Body of pancreas (tissue), 4 donors: ENCODE measurements around the gene IKBIP. TPM values are rescaled to one million over a fixed set of nuclear protein-coding genes. Genes with fewer than 3 reads are reported as not detected.

ENCODE experiments used
- ATAC-seq: fragments of 150-250 bp; one replicate; pipeline ENCODE4 v1.9.1; 2016
- DNase-seq, 4 donors: peaks; one replicate each; pipeline ENCODE4 v3.0.0-alpha.2; 2019
- H3K27ac ChIP-seq, 4 donors: fragments of 200-600 bp; sonication (generic); 1 replicate in 3 of 4; 2 replicates in 1 of 4; pipeline versions ENCODE4 v1.5.1 to v1.6.1; 2016 to 2019; ENCODE audit warnings: mild to moderate bottlenecking in 1 of 4, mixed read lengths in 1 of 4, moderate library complexity in 1 of 4
- H3K27me3 ChIP-seq, 2 donors: fragments of 200-600 bp; sonication (generic); one replicate each; pipeline ENCODE4 v1.6.0; 2016; ENCODE audit warnings: mild to moderate bottlenecking in 1 of 2
- H3K36me3 ChIP-seq, 2 donors: fragments of 200-600 bp; sonication (generic); replicated peaks in 1 of 2; 2 replicates each; pipeline ENCODE4 v1.5.1; 2016; ENCODE audit warnings: low read depth in 2 of 2; ENCODE audit not compliant: insufficient read depth in 1 of 2
- H3K4me1 ChIP-seq: fragments of 200-600 bp; sonication (generic); one replicate; pipeline ENCODE4 v1.6.0; 2016
- H3K4me3 ChIP-seq, 2 donors: fragments of 200-600 bp; sonication (generic); 1 replicate in 1 of 2; 2 replicates in 1 of 2; pipeline ENCODE4 v1.5.1; 2016 to 2019
- H3K9me3 ChIP-seq, 3 donors: fragments of 200-600 bp; sonication (generic); 1 replicate in 2 of 3; 2 replicates in 1 of 3; pipeline ENCODE4 v1.5.1; 2016
- POLR2A ChIP-seq, 3 donors: fragments of 450-650 bp; IDR thresholded peaks; one replicate each; pipeline ENCODE4 v1.6.1; 2016; ENCODE audit warnings: antibody characterized with exemption in 3 of 3, mild to moderate bottlenecking in 2 of 3
- WGBS, 2 donors: methylation state at CpG; one replicate each; pipeline ENCODE4 v1.1.5; 2017; 5-methylcytosine and 5-hydroxymethylcytosine counted together
- intact Hi-C: fragments of 100-400 bp; cut with DNase I; formaldehyde crosslinking; loops from one replicate; pipeline ENCODE4 v1.15.1; 2023
- total RNA-seq, 2 donors: library from RNA; depleted of rRNA; stranded (reverse); fragments of >200 nt; gene quantifications; one replicate each; pipeline ENCODE4 v1.1.0, GENCODE V29; 2016
- TF ChIP-seq, protein P1 (sequence below), 7 experiments: fragments of 450-650 bp in 4 of 7; fragments of 200-600 bp in 3 of 7; sonication (generic) in 3 of 7; IDR thresholded peaks; one replicate each; pipeline ENCODE4 v1.5.1; 2016 to 2019; ENCODE audit warnings: antibody characterized with exemption in 7 of 7

Gene IKBIP
- total RNA-seq, 2 donors from 2014 or later, result 2.3 to 6.2 TPM

- Histone ChIP-seq H3K4me3 (no peak overlapping the region), H3K4me1 (no peaks in the 10 kb centered on the region), H3K27me3 (no peaks in the 10 kb centered on the region), H3K9me3 (no peaks in the 10 kb centered on the region), H3K27ac (no peak overlapping the region), H3K36me3 (peaks cover 0 to 15% of the 10 kb centered on the region in 2 donors)
- intact Hi-C loops, result no loop called here
- DNase-seq, result no peak
- ATAC-seq, result no peak
- TF ChIP-seq, protein P1, sequence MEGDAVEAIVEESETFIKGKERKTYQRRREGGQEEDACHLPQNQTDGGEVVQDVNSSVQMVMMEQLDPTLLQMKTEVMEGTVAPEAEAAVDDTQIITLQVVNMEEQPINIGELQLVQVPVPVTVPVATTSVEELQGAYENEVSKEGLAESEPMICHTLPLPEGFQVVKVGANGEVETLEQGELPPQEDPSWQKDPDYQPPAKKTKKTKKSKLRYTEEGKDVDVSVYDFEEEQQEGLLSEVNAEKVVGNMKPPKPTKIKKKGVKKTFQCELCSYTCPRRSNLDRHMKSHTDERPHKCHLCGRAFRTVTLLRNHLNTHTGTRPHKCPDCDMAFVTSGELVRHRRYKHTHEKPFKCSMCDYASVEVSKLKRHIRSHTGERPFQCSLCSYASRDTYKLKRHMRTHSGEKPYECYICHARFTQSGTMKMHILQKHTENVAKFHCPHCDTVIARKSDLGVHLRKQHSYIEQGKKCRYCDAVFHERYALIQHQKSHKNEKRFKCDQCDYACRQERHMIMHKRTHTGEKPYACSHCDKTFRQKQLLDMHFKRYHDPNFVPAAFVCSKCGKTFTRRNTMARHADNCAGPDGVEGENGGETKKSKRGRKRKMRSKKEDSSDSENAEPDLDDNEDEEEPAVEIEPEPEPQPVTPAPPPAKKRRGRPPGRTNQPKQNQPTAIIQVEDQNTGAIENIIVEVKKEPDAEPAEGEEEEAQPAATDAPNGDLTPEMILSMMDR (IDR thresholded peaks at IDR 0.05), result no peak
- WGBS, 2 donors, result 90 to 95% methylated on average over 7 to 14 of the region's 15 CpGs
Measured at GRCh38 chr12:98679611-98680005, 35.0 kb upstream of the IKBIP start.

DNA sequence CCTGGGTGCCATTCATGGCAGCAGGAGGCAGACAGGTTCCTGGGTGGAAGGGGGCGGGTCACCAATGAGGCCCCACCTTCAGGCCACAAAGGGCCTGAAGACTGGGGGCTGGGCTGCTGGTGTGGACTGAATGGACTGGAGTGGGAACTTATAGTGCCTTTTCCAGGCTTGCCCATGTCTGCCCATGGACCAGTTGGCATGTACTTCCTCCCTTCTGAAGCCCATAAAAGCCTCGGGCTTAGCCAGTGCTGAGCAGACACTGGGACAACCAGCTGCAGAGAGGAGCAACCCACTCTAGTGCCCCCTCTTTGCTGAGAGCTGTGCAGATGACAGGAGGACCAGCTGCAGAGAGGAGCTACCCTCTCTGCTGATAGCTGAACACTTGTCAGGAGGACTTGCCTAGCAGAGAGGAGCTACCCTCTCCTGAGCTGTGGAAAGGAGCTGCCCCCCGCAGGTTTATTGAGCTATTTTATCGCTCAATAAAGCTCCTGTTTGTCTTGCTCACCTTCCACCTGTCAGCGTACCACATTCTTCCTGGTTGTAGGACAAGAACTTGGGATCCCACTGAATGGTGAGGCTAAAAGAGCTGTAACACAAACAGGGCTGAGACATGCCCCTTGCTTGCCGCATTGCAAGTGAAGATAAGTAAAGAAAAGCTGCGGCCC, 34.5 kb upstream of the IKBIP start:
- 91 to 92% methylated on average over 6 to 7 of the region's 7 CpGs for WGBS, 2 donors
- intact Hi-C loops, result no loop called here
- Histone ChIP-seq H3K9me3 (no peaks in the 10 kb centered on the region), H3K27ac (no peak overlapping the region), H3K27me3 (no peaks in the 10 kb centered on the region), H3K36me3 (peaks cover 0 to 15% of the 10 kb centered on the region in 2 donors), H3K4me1 (no peaks in the 10 kb centered on the region), H3K4me3 (no peak overlapping the region)
- no peak for DNase-seq
- TF ChIP-seq, protein P1 (IDR thresholded peaks at IDR 0.05), result no peak
- ATAC-seq, result no peak

DNA sequence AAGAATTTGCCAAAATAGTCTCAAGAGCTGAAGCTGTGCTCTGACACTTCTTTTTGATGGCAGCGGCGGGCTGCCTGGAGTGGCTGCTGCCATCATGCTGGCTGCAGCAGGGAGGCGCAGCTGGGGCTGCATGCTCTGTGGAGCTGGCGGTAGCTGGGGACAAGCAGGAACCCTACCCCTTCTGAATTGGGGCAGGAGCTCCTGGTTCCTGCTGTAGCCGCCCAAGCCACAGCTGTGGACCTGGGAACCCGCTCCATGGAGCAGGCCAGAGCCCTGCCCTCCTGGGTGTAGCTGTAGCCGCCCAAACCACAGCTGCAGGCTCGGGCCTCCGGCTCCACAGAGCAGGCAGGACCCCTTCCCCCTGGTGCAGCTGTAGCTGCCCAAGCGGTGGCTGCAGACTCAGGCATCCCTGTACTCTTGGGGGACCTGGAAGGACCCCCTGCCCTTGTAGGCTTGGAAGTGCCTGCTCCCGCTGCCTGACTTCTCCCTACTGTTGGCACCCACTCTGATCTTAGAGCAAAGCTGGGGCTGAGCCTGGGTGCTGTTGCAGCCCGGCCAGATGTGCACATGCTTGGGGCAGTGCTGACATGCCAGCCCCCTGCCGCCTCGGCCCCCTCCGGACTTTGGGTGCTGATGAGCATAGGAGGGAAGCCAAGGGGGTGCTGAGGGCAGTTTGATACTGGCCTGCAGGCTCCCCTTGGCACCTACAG, 33.8 kb upstream of the IKBIP start:
- Histone ChIP-seq H3K4me1 (no peaks in the 10 kb centered on the region), H3K36me3 (peaks cover 0 to 9% of the 10 kb centered on the region in 2 donors), H3K9me3 (no peaks in the 10 kb centered on the region), H3K27me3 (no peaks in the 10 kb centered on the region), H3K4me3 (no peak overlapping the region), H3K27ac (no peak overlapping the region)
- DNase-seq, result no peak
- no peak for ATAC-seq
- 96 to 98% methylated on average over 4 to 12 of the region's 15 CpGs for WGBS, 2 donors
- intact Hi-C loops, result no loop called here
- TF ChIP-seq, protein P1 (IDR thresholded peaks at IDR 0.05), result no peak
- no peak for TF ChIP-seq POLR2A (IDR thresholded peaks at IDR 0.05)

DNA sequence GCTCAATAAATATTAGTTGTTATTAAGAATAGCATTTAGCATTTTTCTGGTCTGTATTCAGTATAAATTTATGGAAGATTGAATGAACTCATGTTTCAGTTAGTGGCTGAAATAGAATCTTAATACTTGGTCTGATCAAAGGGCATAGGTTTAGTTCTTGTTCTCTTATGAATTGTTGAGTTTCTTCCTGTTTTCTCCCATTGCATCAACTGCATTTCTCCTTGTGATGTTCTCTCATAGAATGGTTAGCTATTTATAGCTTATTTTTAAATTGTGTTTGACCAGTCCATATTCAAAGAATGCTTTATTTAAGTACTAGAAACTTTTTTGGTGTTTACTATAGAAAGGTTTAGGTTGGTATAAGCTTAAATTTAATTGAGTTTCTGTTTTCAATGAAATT, 30.3 kb upstream of the IKBIP start:
- no peak for ATAC-seq
- DNase-seq, result no peak
- H3K27me3 ChIP-seq, result no peaks in the 10 kb centered on the region
- H3K4me1 ChIP-seq, result peaks cover 12% of the 10 kb centered on the region
- no peaks in the 10 kb centered on the region for H3K36me3 ChIP-seq
- no peaks in the 10 kb centered on the region for H3K9me3 ChIP-seq
- no peak overlapping the region for H3K4me3 ChIP-seq
- no peak overlapping the region for H3K27ac ChIP-seq
- TF ChIP-seq, protein P1 (IDR thresholded peaks at IDR 0.05), result no peak
- intact Hi-C loops, result no loop called here

DNA sequence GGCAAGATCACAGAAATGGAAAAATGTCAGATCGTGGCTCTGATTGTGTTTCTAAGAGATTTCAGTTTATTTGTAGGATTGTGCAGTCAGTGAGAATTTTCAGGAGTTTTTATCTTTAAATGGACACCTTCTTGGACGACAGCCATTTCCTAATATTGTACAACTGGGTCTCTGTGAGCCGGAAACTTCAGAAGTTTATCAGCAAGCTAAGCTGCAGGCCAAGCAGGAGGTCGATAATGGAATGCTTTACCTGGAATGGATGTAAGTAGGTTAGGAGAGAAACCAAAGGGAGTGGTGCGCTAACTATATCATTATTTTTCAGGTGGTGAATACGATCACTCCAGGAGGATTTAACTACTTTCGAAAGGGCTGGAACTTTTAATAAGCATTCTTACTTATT, 26.9 kb upstream of the IKBIP start:
- H3K9me3 ChIP-seq, result no peaks in the 10 kb centered on the region
- DNase-seq, result peak; percentile 28 to 45 (median 34)
- ATAC-seq, result peak; percentile 89
- no peak overlapping the region for H3K4me3 ChIP-seq
- H3K4me1 ChIP-seq, result peaks cover 12% of the 10 kb centered on the region
- intact Hi-C loops, result no loop called here
- peak overlapping the region in 3 of 4 donors; percentile 14 to 55 (median 44) for H3K27ac ChIP-seq
- H3K27me3 ChIP-seq, result no peaks in the 10 kb centered on the region
- WGBS, 2 donors, result 24 to 25% methylated on average over 7 of the region's 7 CpGs
- H3K36me3 ChIP-seq, result peaks cover 0 to 3% of the 10 kb centered on the region in 2 donors
- TF ChIP-seq, protein P1 (IDR thresholded peaks at IDR 0.05), result no peak
- TF ChIP-seq POLR2A (IDR thresholded peaks at IDR 0.05), result no peak
